ENCODE results near the gene DCUN1D1. TPM values are rescaled to one million over a fixed set of nuclear protein-coding genes. Genes with fewer than 3 reads are reported as not detected.

The DCUN1D1 gene
- total and polyA plus RNA-seq, 10 of the 15 experiments (the other 5 are each of a cell fraction or from before 2014, with no cell fraction given), result 19.8 to 47.4 (median 30.8) TPM

- no peak for TF ChIP-seq IKZF1 (conservative IDR thresholded peaks at IDR 0.05)
- no peak for TF ChIP-seq RCOR1 (conservative IDR thresholded peaks at IDR 0.05; ENCODE audit: low read depth, low read length)
- no peak for TF ChIP-seq MTA3 (IDR thresholded peaks at IDR 0.05; ENCODE audit: borderline replicate concordance, low read length)
- TF ChIP-seq E4F1 (IDR thresholded peaks at IDR 0.05; ENCODE audit: borderline replicate concordance, partially characterized antibody), result no peak
Measured at GRCh38 chr3:182912474-182912873, 67.9 kb downstream of the DCUN1D1 start (continued).

DNA sequence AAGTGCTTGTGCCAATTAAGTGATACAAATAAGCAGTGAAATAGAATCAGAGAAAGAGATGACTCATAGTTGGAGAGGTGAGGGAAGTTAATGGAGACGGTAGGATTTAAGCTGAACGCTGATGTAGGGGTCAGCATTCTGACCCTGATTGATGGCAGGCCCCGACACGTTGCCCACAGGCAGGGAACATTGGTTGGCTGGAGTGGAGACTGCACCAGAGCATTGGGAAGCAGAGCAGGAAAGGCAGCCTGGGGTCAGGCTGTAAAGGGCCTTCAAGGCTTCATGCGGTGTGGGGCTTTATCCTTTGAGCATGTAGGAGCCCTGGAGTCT, 68.6 kb downstream of the DCUN1D1 start:
- SMC1A ChIA-PET (ENCODE audit: uncharacterized antibody, unreplicated experiment), result interaction anchor here (0.7 to 2.3 kb wide), 5 partner anchors 14 to 211 kb away, joined by 3 to 7 read pairs (median 5); no protein-coding TSS in a partner anchor
- Histone ChIP-seq H3K4me3 (no peak overlapping the region), H4K20me1 (ENCODE audit: control insufficient read depth, insufficient read depth) (no peaks in the 10 kb centered on the region), H3K9me3 (replicated peaks; ENCODE audit: control insufficient read depth, insufficient read depth, low read length) (no peaks in the 10 kb centered on the region), H3K4me1 (ENCODE audit: control insufficient read depth, insufficient read depth, low read length) (peaks cover 15% of the 10 kb centered on the region), H3K36me3 (ENCODE audit: control insufficient read depth in 2 of 2, insufficient read depth in 2 of 2, low read length in 1 of 2) (peaks cover 0 to 6% of the 10 kb centered on the region in 2 experiments; a peak in 2 of 4 replicates), H2AFZ (ENCODE audit: control insufficient read depth, low read depth, low read length) (no peak overlapping the region), H3K9ac (ENCODE audit: control insufficient read depth, insufficient read depth, low read length) (no peak overlapping the region), H3K4me2 (ENCODE audit: control insufficient read depth, insufficient read depth) (no peak overlapping the region), H3K27ac (ENCODE audit: control insufficient read depth, insufficient read depth) (no peak overlapping the region), H3K27me3 (replicated peaks in 1 of 2; ENCODE audit: control insufficient read depth in 2 of 2, insufficient read depth in 2 of 2, low read length in 1 of 2) (no peaks in the 10 kb centered on the region), H3K79me2 (ENCODE audit: control insufficient read depth, insufficient read depth, low read length) (no peaks in the 10 kb centered on the region)
- RAD21 ChIA-PET (ENCODE audit: unreplicated experiment), result interaction anchor here (1.2 to 3.9 kb wide), 2 partner anchors 14 to 196 kb away, joined by 3 to 20 read pairs; no protein-coding TSS in a partner anchor
- 95% methylated on average over 5 of the region's 5 CpGs for WGBS (ENCODE audit: insufficient coverage, insufficient replicate concordance, low lambda C conversion rate, missing lambda C conversion rate)
- FAIRE-seq, result no peak
- no TSS peak for BruUV-seq (replicated peaks)
- POLR2A ChIA-PET, result no interaction called here
- in situ Hi-C loops (cut with MboI), result no loop called here
- CTCF ChIA-PET, result interaction anchor here (0.6 to 5.0 kb wide), 6 partner anchors 38 to 197 kb away, joined by 3 to 41 read pairs (median 4); no protein-coding TSS in a partner anchor
- DNase-seq (ENCODE audit: low read depth, low spot score), result no peak
- no peak for ATAC-seq
- intact Hi-C loops (cut with micrococcal nuclease; ENCODE audit: unreplicated experiment), result loop anchor here (5.0 kb wide), 1 partner anchor 186 kb away; the partner anchor contains the start of gene MCCC1
- TF ChIP-seq MLLT1 (IDR thresholded peaks at IDR 0.05) (no peak), BCL11A (IDR thresholded peaks at IDR 0.05; ENCODE audit: low read depth, low read length) (no peak), EED (IDR thresholded peaks at IDR 0.05; ENCODE audit: low read depth) (no peak), ZZZ3 (IDR thresholded peaks at IDR 0.05; ENCODE audit: control insufficient read depth, insufficient read length, low read depth) (no peak), PAX8 (IDR thresholded peaks at IDR 0.05) (no peak), NR2C2 (IDR thresholded peaks at IDR 0.05; ENCODE audit: borderline replicate concordance, control insufficient read depth, insufficient read length, low read depth) (no peak), PML (IDR thresholded peaks at IDR 0.05; ENCODE audit: low read length) (no peak), EGR1 (IDR thresholded peaks at IDR 0.05; ENCODE audit: borderline replicate concordance in 1 of 2, low read depth in 2 of 2, low read length in 2 of 2) (no peak), SIX5 (IDR thresholded peaks at IDR 0.05; ENCODE audit: low read depth, low read length, severe bottlenecking) (no peak), EP300 (IDR thresholded peaks at IDR 0.05; ENCODE audit: borderline replicate concordance in 1 of 2, control insufficient read depth in 1 of 2, low read depth in 2 of 2, low read length in 2 of 2) (no peak), HCFC1 (IDR thresholded peaks at IDR 0.05; ENCODE audit: low read length) (no peak), RBBP5 (conservative IDR thresholded peaks at IDR 0.05) (no peak)
- TF ChIP-seq, protein P1, sequence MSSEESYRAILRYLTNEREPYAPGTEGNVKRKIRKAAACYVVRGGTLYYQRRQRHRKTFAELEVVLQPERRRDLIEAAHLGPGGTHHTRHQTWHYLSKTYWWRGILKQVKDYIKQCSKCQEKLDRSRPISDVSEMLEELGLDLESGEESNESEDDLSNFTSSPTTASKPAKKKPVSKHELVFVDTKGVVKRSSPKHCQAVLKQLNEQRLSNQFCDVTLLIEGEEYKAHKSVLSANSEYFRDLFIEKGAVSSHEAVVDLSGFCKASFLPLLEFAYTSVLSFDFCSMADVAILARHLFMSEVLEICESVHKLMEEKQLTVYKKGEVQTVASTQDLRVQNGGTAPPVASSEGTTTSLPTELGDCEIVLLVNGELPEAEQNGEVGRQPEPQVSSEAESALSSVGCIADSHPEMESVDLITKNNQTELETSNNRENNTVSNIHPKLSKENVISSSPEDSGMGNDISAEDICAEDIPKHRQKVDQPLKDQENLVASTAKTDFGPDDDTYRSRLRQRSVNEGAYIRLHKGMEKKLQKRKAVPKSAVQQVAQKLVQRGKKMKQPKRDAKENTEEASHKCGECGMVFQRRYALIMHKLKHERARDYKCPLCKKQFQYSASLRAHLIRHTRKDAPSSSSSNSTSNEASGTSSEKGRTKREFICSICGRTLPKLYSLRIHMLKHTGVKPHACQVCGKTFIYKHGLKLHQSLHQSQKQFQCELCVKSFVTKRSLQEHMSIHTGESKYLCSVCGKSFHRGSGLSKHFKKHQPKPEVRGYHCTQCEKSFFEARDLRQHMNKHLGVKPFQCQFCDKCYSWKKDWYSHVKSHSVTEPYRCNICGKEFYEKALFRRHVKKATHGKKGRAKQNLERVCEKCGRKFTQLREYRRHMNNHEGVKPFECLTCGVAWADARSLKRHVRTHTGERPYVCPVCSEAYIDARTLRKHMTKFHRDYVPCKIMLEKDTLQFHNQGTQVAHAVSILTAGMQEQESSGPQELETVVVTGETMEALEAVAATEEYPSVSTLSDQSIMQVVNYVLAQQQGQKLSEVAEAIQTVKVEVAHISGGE (CRISPR knock-in tag; IDR thresholded peaks at IDR 0.05), result no peak
